Omental fat pad (tissue), 4 donors: ENCODE measurements around the gene SMARCB1. TPM values are rescaled to one million over a fixed set of nuclear protein-coding genes. Genes with fewer than 3 reads are reported as not detected.

ENCODE experiments used
- ATAC-seq: fragments of 150-250 bp; one replicate; pipeline ENCODE4 v1.9.1; 2016; ENCODE audit warnings: mild to moderate bottlenecking, moderate library complexity; ENCODE audit not compliant: low FRiP score
- DNase-seq: peaks from one replicate; pipeline ENCODE4 v3.0.0-alpha.2; 2019; ENCODE audit warnings: low spot score
- CTCF ChIP-seq, 3 donors: fragments of 450-650 bp; IDR thresholded peaks; one replicate each; pipeline ENCODE4 v1.5.1; 2016 to 2017; ENCODE audit warnings: antibody characterized with exemption in 3 of 3, mild to moderate bottlenecking in 3 of 3, moderate library complexity in 2 of 3
- total RNA-seq, 4 donors: library from RNA; depleted of rRNA; stranded (reverse); fragments of >200 nt; gene quantifications; one replicate each; pipeline ENCODE4 v1.1.0, GENCODE V29; 2016

SMARCB1 gene
- 10 to 100 TPM; 38.8 to 50.9 (median 47.6) TPM for total RNA-seq

- DNase-seq (peak; percentile 78), ATAC-seq (peak; percentile 88)
- no peak for TF ChIP-seq CTCF (IDR thresholded peaks at IDR 0.05)
These were observed at the start of gene SMARCB1 for GRCh38 chr22:23786752-23787599. Gene SMARCB1, plus strand, starts transcription at chr22:23786966. Its CDS starts 204 bp downstream, at chr22:23787170.

GRCh38 chr22:23737696-23738095 is 49.1 kb upstream of the SMARCB1 start:
- TF ChIP-seq CTCF (IDR thresholded peaks at IDR 0.05): no peak
- no peak for ATAC-seq
- DNase-seq: no peak

- TF ChIP-seq CTCF (IDR thresholded peaks at IDR 0.05): no peak
- ATAC-seq: peak; percentile 47
- DNase-seq: no peak
These were observed 44.1 kb upstream of the SMARCB1 start for GRCh38 chr22:23742505-23743264.

GRCh38 chr22:23743303-23743705 is 43.5 kb upstream of the SMARCB1 start:
- no peak for DNase-seq
- ATAC-seq: no peak
- no peak for TF ChIP-seq CTCF (IDR thresholded peaks at IDR 0.05)

- TF ChIP-seq CTCF (IDR thresholded peaks at IDR 0.05): no peak
- ATAC-seq: no peak
These were observed 42.8 kb upstream of the SMARCB1 start for GRCh38 chr22:23744001-23744400.

GRCh38 chr22:23744485-23744884 is 42.3 kb upstream of the SMARCB1 start:
- DNase-seq: no peak
- no peak for ATAC-seq
- no peak for TF ChIP-seq CTCF (IDR thresholded peaks at IDR 0.05)

More at GRCh38 chr22:23744001-23744400, 42.8 kb upstream of the SMARCB1 start:
- no peak for DNase-seq
